Panc1 (cell line): Measurements from ENCODE around the gene CEP131.

Source experiments
- CTCF ChIP-seq: fragments of 450-650 bp; IDR thresholded peaks from 2 replicates; pipeline ENCODE4 v1.5.1; 2017; ENCODE audit warnings: mild to moderate bottlenecking
- POLR2AphosphoS5 ChIP-seq: IDR thresholded peaks from 2 replicates; pipeline ENCODE4 v1.6.1; 2012; ENCODE audit warnings: mild to moderate bottlenecking, low read depth, low read length, moderate library complexity

GRCh38 chr17:81171941-81172340 is 50.8 kb downstream of the CEP131 start:
- TF ChIP-seq CTCF (no peak), POLR2AphosphoS5 (no peak)
